ENCODE results near the gene DDX10.

DDX10 gene

GRCh38 chr11:108921211-108921610, 256.3 kb downstream of the DDX10 start:
- Histone ChIP-seq H3K23ac (ENCODE audit: low read length) (no peak overlapping the region), H3K4ac (ENCODE audit: low read depth, low read length) (no peak overlapping the region), H2BK120ac (ENCODE audit: insufficient read depth, low read length, poor library complexity) (no peak overlapping the region), H2BK12ac (ENCODE audit: low read length) (no peak overlapping the region), H3K27ac (ENCODE audit: low read depth, low read length) (no peak overlapping the region), H3K9me3 (ENCODE audit: insufficient read depth, low read depth, low read length) (no peaks in the 10 kb centered on the region), H3K4me1 (ENCODE audit: control insufficient read depth in 1 of 2, insufficient read depth in 2 of 2, low read length in 2 of 2) (no peaks in the 10 kb centered on the region), H3K36me3 (ENCODE audit: control insufficient read depth in 1 of 2, insufficient read depth in 2 of 2, low read length in 2 of 2) (no peaks in the 10 kb centered on the region), H3K4me2 (ENCODE audit: low read length) (no peak overlapping the region), H3K79me1 (ENCODE audit: low read length) (no peaks in the 10 kb centered on the region), H4K12ac (ENCODE audit: low read depth, low read length) (no peak overlapping the region), H2BK5ac (ENCODE audit: low read depth, low read length, poor library complexity) (no peak overlapping the region), H3K18ac (ENCODE audit: low read length) (no peak overlapping the region), H3K27me3 (ENCODE audit: insufficient read depth, low read length) (no peaks in the 10 kb centered on the region), H2AK5ac (ENCODE audit: low read length) (no peak overlapping the region), H3K14ac (ENCODE audit: low read length) (no peak overlapping the region), H4K91ac (ENCODE audit: low read depth, low read length) (no peak overlapping the region), H3K9ac (ENCODE audit: low read length) (no peak overlapping the region), H4K8ac (ENCODE audit: low read depth, low read length) (no peak overlapping the region), H3K4me3 (ENCODE audit: low read depth, low read length) (no peak overlapping the region), H3K79me2 (ENCODE audit: control insufficient read depth, insufficient read depth, low read length, poor library complexity) (no peaks in the 10 kb centered on the region), H2AFZ (ENCODE audit: insufficient read depth, low read length, poor library complexity) (no peak overlapping the region)
- no peak for DNase-seq
- no CpG with 5 or more reads among the region's 2 CpGs for WGBS (ENCODE audit: extremely low coverage, insufficient coverage, insufficient read length)

DNA sequence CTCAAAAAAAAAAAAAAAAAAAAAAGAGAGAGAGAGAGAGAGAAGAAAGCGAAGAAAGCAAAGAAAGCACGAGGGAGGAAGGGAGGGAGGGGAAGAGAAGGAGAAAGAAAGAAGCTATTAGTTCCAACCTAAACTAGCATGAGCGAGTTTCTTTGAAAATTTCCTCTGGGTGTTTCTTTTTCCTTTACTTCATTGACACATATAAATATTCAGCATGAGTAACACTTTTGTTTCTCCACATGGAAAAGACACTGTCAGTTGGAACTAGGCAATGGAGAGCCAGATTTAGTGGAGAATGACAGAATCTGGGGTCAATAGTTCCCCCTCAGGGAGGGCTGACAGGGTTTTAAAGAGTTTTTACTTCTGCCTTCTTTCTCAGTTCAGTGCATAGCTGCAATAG, 257.4 kb downstream of the DDX10 start:
- Histone ChIP-seq H3K4me1 (ENCODE audit: control insufficient read depth in 1 of 2, insufficient read depth in 2 of 2, low read length in 2 of 2) (peaks cover 1 to 3% of the 10 kb centered on the region in 2 experiments), H3K79me1 (ENCODE audit: low read length) (no peaks in the 10 kb centered on the region), H3K27me3 (ENCODE audit: insufficient read depth, low read length) (no peaks in the 10 kb centered on the region), H3K23ac (ENCODE audit: low read length) (no peak overlapping the region), H3K14ac (ENCODE audit: low read length) (no peak overlapping the region), H3K79me2 (ENCODE audit: control insufficient read depth, insufficient read depth, low read length, poor library complexity) (no peaks in the 10 kb centered on the region), H3K9ac (ENCODE audit: low read length) (no peak overlapping the region), H3K18ac (ENCODE audit: low read length) (no peak overlapping the region), H2AK5ac (ENCODE audit: low read length) (no peak overlapping the region), H3K4me3 (ENCODE audit: low read depth, low read length) (no peak overlapping the region), H4K91ac (ENCODE audit: low read depth, low read length) (no peak overlapping the region), H2AFZ (ENCODE audit: insufficient read depth, low read length, poor library complexity) (no peak overlapping the region), H3K4me2 (ENCODE audit: low read length) (no peak overlapping the region), H4K8ac (ENCODE audit: low read depth, low read length) (no peak overlapping the region), H4K12ac (ENCODE audit: low read depth, low read length) (no peak overlapping the region), H3K9me3 (ENCODE audit: insufficient read depth, low read depth, low read length) (no peaks in the 10 kb centered on the region), H3K4ac (ENCODE audit: low read depth, low read length) (no peak overlapping the region), H2BK12ac (ENCODE audit: low read length) (no peak overlapping the region), H2BK5ac (ENCODE audit: low read depth, low read length, poor library complexity) (no peak overlapping the region), H3K27ac (ENCODE audit: low read depth, low read length) (no peak overlapping the region), H2BK120ac (ENCODE audit: insufficient read depth, low read length, poor library complexity) (no peak overlapping the region), H3K36me3 (ENCODE audit: control insufficient read depth in 1 of 2, insufficient read depth in 2 of 2, low read length in 2 of 2) (no peaks in the 10 kb centered on the region)
- WGBS (ENCODE audit: extremely low coverage, insufficient coverage, insufficient read length): no CpG with 5 or more reads among the region's 3 CpGs
- DNase-seq: no peak

DNA sequence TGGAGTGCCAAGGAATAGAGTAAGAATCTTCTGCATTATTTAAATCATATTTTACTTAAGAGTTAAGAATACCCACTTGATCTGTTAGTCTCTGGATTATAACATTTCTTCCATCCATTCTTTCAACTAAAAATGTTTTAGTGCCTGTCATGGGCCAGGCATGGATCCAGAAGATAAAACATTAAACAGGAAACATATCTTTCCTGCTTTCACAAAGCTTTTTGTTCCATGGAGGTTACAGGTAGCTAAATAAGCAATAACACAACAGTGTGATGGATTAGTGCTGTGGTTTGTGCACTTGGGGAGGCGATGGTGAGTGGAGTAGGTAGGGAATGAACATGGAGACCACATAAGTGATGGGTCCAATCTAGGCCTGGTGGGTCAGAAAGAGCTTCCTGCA, 258.5 kb downstream of the DDX10 start:
- Histone ChIP-seq H4K91ac (ENCODE audit: low read depth, low read length) (no peak overlapping the region), H3K4me3 (ENCODE audit: low read depth, low read length) (no peak overlapping the region), H3K27me3 (ENCODE audit: insufficient read depth, low read length) (no peaks in the 10 kb centered on the region), H3K23ac (ENCODE audit: low read length) (no peak overlapping the region), H4K12ac (ENCODE audit: low read depth, low read length) (no peak overlapping the region), H3K9me3 (ENCODE audit: insufficient read depth, low read depth, low read length) (no peaks in the 10 kb centered on the region), H3K14ac (ENCODE audit: low read length) (no peak overlapping the region), H3K36me3 (ENCODE audit: control insufficient read depth in 1 of 2, insufficient read depth in 2 of 2, low read length in 2 of 2) (no peaks in the 10 kb centered on the region), H3K4me1 (ENCODE audit: control insufficient read depth in 1 of 2, insufficient read depth in 2 of 2, low read length in 2 of 2) (peaks cover 3 to 4% of the 10 kb centered on the region in 2 experiments), H2BK5ac (ENCODE audit: low read depth, low read length, poor library complexity) (no peak overlapping the region), H3K4me2 (ENCODE audit: low read length) (no peak overlapping the region), H3K9ac (ENCODE audit: low read length) (no peak overlapping the region), H2BK120ac (ENCODE audit: insufficient read depth, low read length, poor library complexity) (no peak overlapping the region), H4K8ac (ENCODE audit: low read depth, low read length) (no peak overlapping the region), H3K4ac (ENCODE audit: low read depth, low read length) (no peak overlapping the region), H2AK5ac (ENCODE audit: low read length) (no peak overlapping the region), H2BK12ac (ENCODE audit: low read length) (no peak overlapping the region), H3K27ac (ENCODE audit: low read depth, low read length) (no peak overlapping the region), H3K18ac (ENCODE audit: low read length) (no peak overlapping the region), H3K79me1 (ENCODE audit: low read length) (no peaks in the 10 kb centered on the region), H3K79me2 (ENCODE audit: control insufficient read depth, insufficient read depth, low read length, poor library complexity) (no peaks in the 10 kb centered on the region), H2AFZ (ENCODE audit: insufficient read depth, low read length, poor library complexity) (no peak overlapping the region)
- DNase-seq: no peak
- WGBS (ENCODE audit: extremely low coverage, insufficient coverage, insufficient read length): no CpG with 5 or more reads among the region's 1 CpG

GRCh38 chr11:108926171-108926840, 261.4 kb downstream of the DDX10 start:
- no peaks in the 10 kb centered on the region for H3K79me2 ChIP-seq (ENCODE audit: control insufficient read depth, insufficient read depth, low read length, poor library complexity)
- H3K27me3 ChIP-seq (ENCODE audit: insufficient read depth, low read length): no peaks in the 10 kb centered on the region
- WGBS (ENCODE audit: extremely low coverage, insufficient coverage, insufficient read length): no CpG with 5 or more reads among the region's 5 CpGs
- H2AFZ ChIP-seq (ENCODE audit: insufficient read depth, low read length, poor library complexity): no peak overlapping the region
- H2AK5ac ChIP-seq (ENCODE audit: low read length): no peak overlapping the region
- no peak overlapping the region for H3K4ac ChIP-seq (ENCODE audit: low read depth, low read length)
- H3K4me3 ChIP-seq (ENCODE audit: low read depth, low read length): no peak overlapping the region
- no peak overlapping the region for H2BK5ac ChIP-seq (ENCODE audit: low read depth, low read length, poor library complexity)
- H4K8ac ChIP-seq (ENCODE audit: low read depth, low read length): no peak overlapping the region
- no peak for DNase-seq
- H3K23ac ChIP-seq (ENCODE audit: low read length): no peak overlapping the region
- no peak overlapping the region for H4K91ac ChIP-seq (ENCODE audit: low read depth, low read length)
- no peak overlapping the region for H3K18ac ChIP-seq (ENCODE audit: low read length)
- no peaks in the 10 kb centered on the region for H3K9me3 ChIP-seq (ENCODE audit: insufficient read depth, low read depth, low read length)
- H3K9ac ChIP-seq (ENCODE audit: low read length): no peak overlapping the region
- no peak overlapping the region for H4K12ac ChIP-seq (ENCODE audit: low read depth, low read length)
- no peak overlapping the region for H2BK12ac ChIP-seq (ENCODE audit: low read length)
- H3K14ac ChIP-seq (ENCODE audit: low read length): no peak overlapping the region
- H3K79me1 ChIP-seq (ENCODE audit: low read length): no peaks in the 10 kb centered on the region
- H3K27ac ChIP-seq (ENCODE audit: low read depth, low read length): no peak overlapping the region
- no peak overlapping the region for H2BK120ac ChIP-seq (ENCODE audit: insufficient read depth, low read length, poor library complexity)
- no peak overlapping the region for H3K4me2 ChIP-seq (ENCODE audit: low read length)
- no peaks in the 10 kb centered on the region for H3K36me3 ChIP-seq (ENCODE audit: control insufficient read depth in 1 of 2, insufficient read depth in 2 of 2, low read length in 2 of 2)
- H3K4me1 ChIP-seq (ENCODE audit: control insufficient read depth in 1 of 2, insufficient read depth in 2 of 2, low read length in 2 of 2): peaks cover 3 to 4% of the 10 kb centered on the region in 2 experiments

Data from trophoblast cell (in vitro differentiated cells and primary cell).